Natural killer cell (primary cell): ENCODE results near the gene SPDYE16. TPM values are rescaled to one million over a fixed set of nuclear protein-coding genes. Genes with fewer than 3 reads are reported as not detected.
A peak's percentile ranks its signal among the peaks of the same experiment; 100 is the strongest.
"Not testable (repeated sequence)": the region's sequence is repeated elsewhere in the genome, so short reads cannot be mapped to it uniquely, and the experiment has no call there.

Experiments
- ATAC-seq, 3 donors: fragments of 150-1000 bp in 2 of 3; fragments of 200-7000 bp in 1 of 3; cut with Tn5 transposase; 1 replicate in 1 of 3; 2 replicates in 2 of 3; pipeline ENCODE4 v1.10.0; 2021; ENCODE audit warnings: mild to moderate bottlenecking in 2 of 3, moderate library complexity in 2 of 3
- DNase-seq, 2 donors: peaks; one replicate each; pipeline versions ENCODE4 v3.0.0 to v3.0.0-alpha.2; 2013 to 2021; ENCODE audit warnings: mixed read lengths in 1 of 2
- H3K27ac ChIP-seq: one replicate; pipeline ENCODE4 v1.5.1; 2013; ENCODE audit warnings: mild to moderate bottlenecking, low read length
- H3K27me3 ChIP-seq: one replicate; pipeline ENCODE4 v1.6.1; 2013; ENCODE audit warnings: low read length; ENCODE audit not compliant: control insufficient read depth, insufficient read depth
- H3K36me3 ChIP-seq: one replicate; pipeline ENCODE4 v1.6.1; 2013; ENCODE audit warnings: low read length; ENCODE audit not compliant: control insufficient read depth, insufficient read depth
- H3K4me1 ChIP-seq: one replicate; pipeline ENCODE4 v1.6.1; 2013; ENCODE audit warnings: low read length; ENCODE audit not compliant: control insufficient read depth, insufficient read depth
- H3K4me3 ChIP-seq: one replicate; pipeline ENCODE4 v1.5.1; 2013; ENCODE audit warnings: low read length
- H3K9me3 ChIP-seq: one replicate; pipeline ENCODE4 v1.6.1; 2013; ENCODE audit warnings: low read length; ENCODE audit not compliant: control insufficient read depth, insufficient read depth
- H3K27ac Mint-ChIP-seq, 2 donors: one replicate each; pipeline ENCODE4 v1.8.0; 2022; ENCODE audit warnings: mild to moderate bottlenecking in 2 of 2, mixed read lengths in 2 of 2, moderate library complexity in 1 of 2
- H3K27me3 Mint-ChIP-seq, 2 donors: one replicate each; pipeline ENCODE4 v1.8.0; 2022; ENCODE audit warnings: low read depth in 2 of 2, mixed read lengths in 2 of 2
- H3K36me3 Mint-ChIP-seq: one replicate; pipeline ENCODE4 v1.8.0; 2022; ENCODE audit warnings: mixed read lengths
- H3K4me1 Mint-ChIP-seq, 2 donors: one replicate each; pipeline ENCODE4 v1.8.0; 2022; ENCODE audit warnings: mixed read lengths in 2 of 2
- H3K4me3 Mint-ChIP-seq: one replicate; pipeline ENCODE4 v1.8.0; 2022; ENCODE audit warnings: mild to moderate bottlenecking, moderate library complexity, mixed read lengths
- H3K9me3 Mint-ChIP-seq, 2 donors: one replicate each; pipeline ENCODE4 v1.8.0; 2022; ENCODE audit warnings: mixed read lengths in 2 of 2
- WGBS: methylation state at CpG from one replicate; pipeline ENCODE4 v1.1.7; 2013; ENCODE audit warnings: missing lambda C conversion rate; ENCODE audit not compliant: insufficient coverage; 5-methylcytosine and 5-hydroxymethylcytosine counted together
- intact Hi-C: fragments of 100-400 bp; cut with micrococcal nuclease; formaldehyde crosslinking; loops from one replicate; pipeline ENCODE4 v1.14.2; 2022
- total RNA-seq, 4 donors: library from RNA; stranded (reverse); fragments of 120-200 nt in 1 of 4; gene quantifications; one replicate each; pipeline versions ENCODE4 v1.2.3 to v1.2.4, GENCODE V29; 2013 to 2022
- TF ChIP-seq, protein P1 (sequence below): fragments of 200-600 bp; IDR thresholded peaks from one replicate; pipeline ENCODE4 v1.8.0; 2022; ENCODE audit warnings: antibody characterized with exemption

SPDYE16 gene
- total RNA-seq, 3 donors from 2014 or later (not counting 1 experiment from before 2014, with no cell fraction given) = 0.32 to 1.4 TPM; not detected in 1

GRCh38 chr7:76509931-76510877, 32.9 kb downstream of the SPDYE16 start, which contains the start of gene UPK3B:
UPK3B (plus strand) TSS chr7:76510552; CDS start chr7:76510653, 101 bp downstream.
- WGBS = 64% methylated on average over 17 of the region's 20 CpGs
- TF ChIP-seq, protein P1, sequence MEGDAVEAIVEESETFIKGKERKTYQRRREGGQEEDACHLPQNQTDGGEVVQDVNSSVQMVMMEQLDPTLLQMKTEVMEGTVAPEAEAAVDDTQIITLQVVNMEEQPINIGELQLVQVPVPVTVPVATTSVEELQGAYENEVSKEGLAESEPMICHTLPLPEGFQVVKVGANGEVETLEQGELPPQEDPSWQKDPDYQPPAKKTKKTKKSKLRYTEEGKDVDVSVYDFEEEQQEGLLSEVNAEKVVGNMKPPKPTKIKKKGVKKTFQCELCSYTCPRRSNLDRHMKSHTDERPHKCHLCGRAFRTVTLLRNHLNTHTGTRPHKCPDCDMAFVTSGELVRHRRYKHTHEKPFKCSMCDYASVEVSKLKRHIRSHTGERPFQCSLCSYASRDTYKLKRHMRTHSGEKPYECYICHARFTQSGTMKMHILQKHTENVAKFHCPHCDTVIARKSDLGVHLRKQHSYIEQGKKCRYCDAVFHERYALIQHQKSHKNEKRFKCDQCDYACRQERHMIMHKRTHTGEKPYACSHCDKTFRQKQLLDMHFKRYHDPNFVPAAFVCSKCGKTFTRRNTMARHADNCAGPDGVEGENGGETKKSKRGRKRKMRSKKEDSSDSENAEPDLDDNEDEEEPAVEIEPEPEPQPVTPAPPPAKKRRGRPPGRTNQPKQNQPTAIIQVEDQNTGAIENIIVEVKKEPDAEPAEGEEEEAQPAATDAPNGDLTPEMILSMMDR = no peak
- H3K9me3 ChIP-seq = no peaks in the 10 kb centered on the region
- Mint-ChIP-seq H3K4me1 (no peaks in the 10 kb centered on the region), H3K4me3 (no peak within 1 kb of the TSS), H3K36me3 (no peaks in the 10 kb centered on the region), H3K9me3 (no peaks in the 10 kb centered on the region), H3K27ac (no peak within 1 kb of the TSS), H3K27me3 (no peaks in the 10 kb centered on the region)
- H3K36me3 ChIP-seq = peaks cover 4% of the 10 kb centered on the region
- intact Hi-C loops = loop anchor here (10.0 kb wide), 1 partner anchor 485 kb away; no protein-coding TSS in a partner anchor
- H3K27ac ChIP-seq = no peak within 1 kb of the TSS
- no peak for DNase-seq
- no peak for ATAC-seq
- H3K4me3 ChIP-seq = no peak within 1 kb of the TSS
- no peaks in the 10 kb centered on the region for H3K27me3 ChIP-seq
- no peaks in the 10 kb centered on the region for H3K4me1 ChIP-seq

DNA sequence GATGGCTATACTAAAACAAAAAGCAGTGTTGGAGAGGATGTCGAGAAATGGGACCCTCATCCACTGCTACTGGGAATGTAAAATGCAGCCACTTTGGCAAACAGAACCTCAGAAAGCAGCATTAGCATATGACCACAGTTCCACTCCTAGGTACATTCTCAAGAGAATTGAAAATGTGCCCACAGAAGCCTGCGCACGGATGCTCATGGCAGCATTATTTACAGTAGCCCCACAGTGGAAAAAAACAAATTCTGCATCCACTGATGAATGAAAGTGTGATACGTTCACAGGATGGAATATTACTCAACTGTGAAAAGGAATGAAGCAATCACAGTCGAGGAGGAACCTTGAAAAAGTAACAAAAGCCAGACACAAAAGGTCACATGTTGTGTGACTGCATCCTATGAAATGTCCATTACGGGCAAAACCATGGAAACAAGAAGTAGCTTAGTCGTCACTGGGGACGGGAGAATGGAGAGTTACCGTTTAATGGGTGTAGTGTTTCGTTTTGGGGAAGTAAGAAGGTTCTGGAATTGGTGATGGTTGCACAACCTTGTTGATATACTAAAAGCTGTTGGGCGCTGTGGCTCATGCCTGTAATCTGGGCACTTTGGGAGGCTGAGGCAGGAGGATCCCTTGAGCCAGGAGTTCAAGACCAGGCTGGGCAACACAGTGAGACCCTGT, 35.2 kb downstream of the SPDYE16 start:
- no peak overlapping the region for H3K27ac ChIP-seq
- 86% methylated on average over 11 of the region's 11 CpGs for WGBS
- TF ChIP-seq, protein P1 = no peak
- ATAC-seq (peak in 1 of 3 donors; percentile 59), DNase-seq (peak in 1 of 2 donors; percentile 20)
- Mint-ChIP-seq H3K4me3 (no peak overlapping the region), H3K27me3 (no peaks in the 10 kb centered on the region), H3K9me3 (no peaks in the 10 kb centered on the region), H3K27ac (no peak overlapping the region), H3K4me1 (no peaks in the 10 kb centered on the region), H3K36me3 (no peaks in the 10 kb centered on the region)
- intact Hi-C loops = loop anchor here (10.0 kb wide), 1 partner anchor 487 kb away; no protein-coding TSS in a partner anchor
- H3K4me1 ChIP-seq = no peaks in the 10 kb centered on the region
- H3K27me3 ChIP-seq = no peaks in the 10 kb centered on the region
- peaks cover 4% of the 10 kb centered on the region for H3K36me3 ChIP-seq
- no peaks in the 10 kb centered on the region for H3K9me3 ChIP-seq
- H3K4me3 ChIP-seq = no peak overlapping the region

- not testable (repeated sequence) for H3K27ac Mint-ChIP-seq, H3K36me3 Mint-ChIP-seq, H3K27me3 ChIP-seq, H3K4me3 ChIP-seq, H3K9me3 ChIP-seq, H3K4me1 Mint-ChIP-seq, H3K36me3 ChIP-seq, H3K27me3 Mint-ChIP-seq, H3K27ac ChIP-seq, DNase-seq, H3K4me1 ChIP-seq, ATAC-seq, H3K9me3 Mint-ChIP-seq, H3K4me3 Mint-ChIP-seq
- intact Hi-C loops = loop anchor here (10.0 kb wide), 1 partner anchor 488 kb away; no protein-coding TSS in a partner anchor
- WGBS = 99% methylated on average over 8 of the region's 8 CpGs
Measured at GRCh38 chr7:76506643-76507042, 36.5 kb downstream of the SPDYE16 start.

- Mint-ChIP-seq H3K9me3 (no peaks in the 10 kb centered on the region), H3K4me1 (no peaks in the 10 kb centered on the region), H3K4me3 (no peak overlapping the region), H3K27ac (no peak overlapping the region), H3K27me3 (no peaks in the 10 kb centered on the region), H3K36me3 (no peaks in the 10 kb centered on the region)
- no peaks in the 10 kb centered on the region for H3K9me3 ChIP-seq
- no peaks in the 10 kb centered on the region for H3K4me1 ChIP-seq
- H3K27me3 ChIP-seq = no peaks in the 10 kb centered on the region
- H3K36me3 ChIP-seq = peaks cover 6% of the 10 kb centered on the region
- ATAC-seq (no peak), DNase-seq (peak in 1 of 2 donors; percentile 0)
- 85% methylated on average over 5 of the region's 5 CpGs for WGBS
- H3K4me3 ChIP-seq = no peak overlapping the region
- intact Hi-C loops = loop anchor here (10.0 kb wide), 1 partner anchor 489 kb away; no protein-coding TSS in a partner anchor
- H3K27ac ChIP-seq = no peak overlapping the region
- TF ChIP-seq, protein P1 = no peak
Measured at GRCh38 chr7:76506081-76506440, 37.0 kb downstream of the SPDYE16 start.
